SU-DHL-6 (cell line): ENCODE measurements around the gene TNFRSF19.

ENCODE experiments used
- EZH2phosphoT487 ChIP-seq: fragments of 200-600 bp; sonication (generic), shearing (Covaris generic); conservative IDR thresholded peaks from 2 replicates; pipeline ENCODE4 v1.6.1; 2018; ENCODE audit warnings: mild to moderate bottlenecking, antibody characterized with exemption, low read length, moderate library complexity, mixed read lengths
- TF ChIP-seq, protein P1 (sequence below): fragments of 200-600 bp; sonication (generic); IDR thresholded peaks from one replicate; pipeline ENCODE4 v1.5.1; 2017; ENCODE audit warnings: antibody characterized with exemption, mild to moderate bottlenecking, low read length, moderate library complexity; ENCODE audit not compliant: insufficient read depth, poor library complexity, severe bottlenecking

DNA sequence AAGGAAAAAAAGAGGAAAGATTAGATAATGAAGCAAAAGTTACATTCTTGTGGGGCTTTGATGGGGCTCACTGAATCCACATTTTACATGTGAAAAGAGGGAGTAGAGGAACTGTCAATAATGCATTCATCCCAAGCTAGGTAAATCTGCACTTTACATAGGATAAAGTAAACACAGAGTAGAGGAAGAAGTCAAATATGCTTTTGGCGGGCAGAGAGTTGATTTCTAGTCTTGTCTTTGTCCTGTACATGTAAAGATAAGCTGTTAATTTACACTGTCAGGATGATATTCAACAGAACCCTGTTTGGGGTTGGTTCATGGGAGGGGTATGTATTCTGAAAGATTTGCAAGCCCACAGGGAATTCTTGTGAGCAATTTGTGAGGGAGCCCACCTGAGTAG is 18.0 kb upstream of the TNFRSF19 start:
- TF ChIP-seq, protein P1, sequence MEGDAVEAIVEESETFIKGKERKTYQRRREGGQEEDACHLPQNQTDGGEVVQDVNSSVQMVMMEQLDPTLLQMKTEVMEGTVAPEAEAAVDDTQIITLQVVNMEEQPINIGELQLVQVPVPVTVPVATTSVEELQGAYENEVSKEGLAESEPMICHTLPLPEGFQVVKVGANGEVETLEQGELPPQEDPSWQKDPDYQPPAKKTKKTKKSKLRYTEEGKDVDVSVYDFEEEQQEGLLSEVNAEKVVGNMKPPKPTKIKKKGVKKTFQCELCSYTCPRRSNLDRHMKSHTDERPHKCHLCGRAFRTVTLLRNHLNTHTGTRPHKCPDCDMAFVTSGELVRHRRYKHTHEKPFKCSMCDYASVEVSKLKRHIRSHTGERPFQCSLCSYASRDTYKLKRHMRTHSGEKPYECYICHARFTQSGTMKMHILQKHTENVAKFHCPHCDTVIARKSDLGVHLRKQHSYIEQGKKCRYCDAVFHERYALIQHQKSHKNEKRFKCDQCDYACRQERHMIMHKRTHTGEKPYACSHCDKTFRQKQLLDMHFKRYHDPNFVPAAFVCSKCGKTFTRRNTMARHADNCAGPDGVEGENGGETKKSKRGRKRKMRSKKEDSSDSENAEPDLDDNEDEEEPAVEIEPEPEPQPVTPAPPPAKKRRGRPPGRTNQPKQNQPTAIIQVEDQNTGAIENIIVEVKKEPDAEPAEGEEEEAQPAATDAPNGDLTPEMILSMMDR = no peak
- no peak for TF ChIP-seq EZH2phosphoT487
